Endothelial cell (in vitro differentiated cells): ENCODE data around the gene KCNAB1. TPM values are rescaled to one million over a fixed set of nuclear protein-coding genes. Genes with fewer than 3 reads are reported as not detected.

Experiments used
- DNase-seq: peaks from one replicate; pipeline ENCODE4 v3.0.0; 2021; ENCODE audit warnings: low spot score
- H3K27ac Mint-ChIP-seq: one replicate; pipeline ENCODE4 v1.8.0; 2021; ENCODE audit warnings: mixed read lengths, inconsistent platforms; ENCODE audit not compliant: unreplicated experiment
- H3K27me3 Mint-ChIP-seq: one replicate; pipeline ENCODE4 v1.8.0; 2021; ENCODE audit warnings: mild to moderate bottlenecking, moderate library complexity, mixed read lengths, inconsistent platforms; ENCODE audit not compliant: unreplicated experiment
- H3K36me3 Mint-ChIP-seq: one replicate; pipeline ENCODE4 v1.8.0; 2021; ENCODE audit warnings: mild to moderate bottlenecking, low read depth, mixed read lengths, inconsistent platforms; ENCODE audit not compliant: unreplicated experiment
- H3K4me1 Mint-ChIP-seq: one replicate; pipeline ENCODE4 v1.8.0; 2021; ENCODE audit warnings: mild to moderate bottlenecking, mixed read lengths, inconsistent platforms; ENCODE audit not compliant: unreplicated experiment
- H3K4me3 Mint-ChIP-seq: one replicate; pipeline ENCODE4 v1.8.0; 2021; ENCODE audit warnings: mild to moderate bottlenecking, mixed read lengths, inconsistent platforms; ENCODE audit not compliant: unreplicated experiment
- H3K9me3 Mint-ChIP-seq: one replicate; pipeline ENCODE4 v1.8.0; 2021; ENCODE audit warnings: mixed read lengths, inconsistent platforms; ENCODE audit not compliant: unreplicated experiment
- CTCF ChIP-seq: fragments of 200-600 bp; sonication (generic); IDR thresholded peaks from one replicate; pipeline ENCODE4 v1.5.0; 2021; ENCODE audit warnings: antibody characterized with exemption; ENCODE audit not compliant: unreplicated experiment
- total RNA-seq: library from RNA; stranded (reverse); fragmentation: NEBNext Ultra II Directional; extraction: Animal tissue kit (Norgen Biotek cat#: 25700); gene quantifications from one replicate; pipeline ENCODE4 v1.2.1, GENCODE V29; 2021; ENCODE audit not compliant: unreplicated experiment

KCNAB1 gene
- total RNA-seq, 1 donor from 2014 or later = not detected

- no peaks in the 10 kb centered on the region for H3K36me3 Mint-ChIP-seq
- H3K9me3 Mint-ChIP-seq = no peaks in the 10 kb centered on the region
- no peak for DNase-seq
- H3K4me3 Mint-ChIP-seq = no peak overlapping the region
- H3K27me3 Mint-ChIP-seq = no peaks in the 10 kb centered on the region
- H3K4me1 Mint-ChIP-seq = peaks cover 3% of the 10 kb centered on the region
- no peak overlapping the region for H3K27ac Mint-ChIP-seq
- TF ChIP-seq CTCF = no peak
Observed at GRCh38 chr3:156539051-156539450, 418.7 kb downstream of the KCNAB1 start.

DNA sequence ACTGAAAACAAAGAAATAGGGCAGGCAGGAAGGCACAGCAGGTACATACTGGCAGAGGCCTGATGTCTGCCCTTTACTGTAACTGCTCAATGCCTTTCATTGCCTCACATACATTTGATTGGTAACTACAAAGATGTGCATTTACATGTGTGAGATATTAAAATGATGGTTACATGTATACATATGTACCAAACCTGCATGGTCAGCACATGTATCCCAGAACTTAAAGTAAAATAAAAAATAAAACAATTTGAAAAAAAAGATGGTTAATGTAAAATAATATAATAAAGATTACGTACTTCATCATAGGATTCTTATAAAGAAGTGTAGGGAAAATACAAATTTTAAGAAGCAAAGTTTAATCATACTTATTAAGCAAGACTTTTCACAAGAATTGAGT lies 419.4 kb downstream of the KCNAB1 start:
- Mint-ChIP-seq H3K27me3 (no peaks in the 10 kb centered on the region), H3K4me1 (peaks cover 3% of the 10 kb centered on the region), H3K4me3 (no peak overlapping the region), H3K9me3 (no peaks in the 10 kb centered on the region), H3K27ac (no peak overlapping the region), H3K36me3 (no peaks in the 10 kb centered on the region)
- no peak for TF ChIP-seq CTCF
- DNase-seq = no peak

DNA sequence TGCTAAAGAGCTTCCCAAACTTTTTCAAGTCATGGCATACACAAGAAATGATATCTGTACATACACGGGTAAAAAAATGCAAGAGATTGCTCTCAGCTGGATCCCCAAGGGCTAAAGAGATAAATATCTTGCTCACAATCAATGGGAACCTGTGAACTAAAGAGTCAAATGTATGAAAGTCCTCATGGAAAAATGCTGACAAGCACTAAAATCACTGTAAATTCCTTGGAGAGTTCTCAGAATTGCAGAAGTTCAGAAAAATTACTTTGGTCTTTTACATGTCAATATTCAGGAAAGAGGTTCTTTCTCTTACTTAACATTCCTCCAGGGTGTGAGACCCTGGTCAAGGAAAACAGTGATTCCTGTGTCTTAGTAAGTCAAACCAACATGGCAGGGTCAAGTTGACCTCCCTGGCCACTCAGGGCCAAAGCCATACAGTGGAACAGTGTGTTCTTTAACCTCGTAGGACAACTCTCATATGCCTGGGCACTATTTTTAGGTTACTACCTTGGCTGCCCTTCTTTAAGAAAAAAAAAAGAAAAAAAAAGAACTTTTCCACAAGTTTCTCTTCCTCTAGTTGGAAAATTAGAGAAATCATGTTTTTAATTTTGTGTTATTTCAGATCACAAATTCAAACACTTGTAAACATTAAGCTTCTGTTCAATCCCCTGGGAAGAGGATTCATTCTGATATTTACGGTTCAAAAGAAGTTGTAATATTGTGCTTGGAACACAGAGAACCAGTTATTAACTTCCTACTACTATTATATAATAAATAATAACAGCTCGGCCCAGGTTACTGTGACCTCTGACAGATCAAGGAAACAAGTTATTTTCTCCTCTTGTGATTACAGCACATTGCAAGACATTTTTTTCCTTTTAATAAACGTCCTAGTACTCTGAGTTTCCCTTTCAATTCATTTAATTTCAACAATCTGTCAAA lies 422.0 kb downstream of the KCNAB1 start:
- no peak for TF ChIP-seq CTCF
- peak overlapping the region; percentile 33 for H3K27ac Mint-ChIP-seq
- H3K4me1 Mint-ChIP-seq = peaks cover 3% of the 10 kb centered on the region
- no peaks in the 10 kb centered on the region for H3K27me3 Mint-ChIP-seq
- peaks cover 4% of the 10 kb centered on the region for H3K36me3 Mint-ChIP-seq
- H3K4me3 Mint-ChIP-seq = no peak overlapping the region
- DNase-seq = no peak
- H3K9me3 Mint-ChIP-seq = no peaks in the 10 kb centered on the region

- TF ChIP-seq CTCF = no peak
- no peak for DNase-seq
- H3K9me3 Mint-ChIP-seq = no peaks in the 10 kb centered on the region
- H3K36me3 Mint-ChIP-seq = peaks cover 4% of the 10 kb centered on the region
- H3K4me1 Mint-ChIP-seq = peaks cover 3% of the 10 kb centered on the region
- no peaks in the 10 kb centered on the region for H3K27me3 Mint-ChIP-seq
- H3K4me3 Mint-ChIP-seq = no peak overlapping the region
- H3K27ac Mint-ChIP-seq = peak overlapping the region; percentile 33
Observed at GRCh38 chr3:156543043-156543555, 422.7 kb downstream of the KCNAB1 start.

- peaks cover 9% of the 10 kb centered on the region for H3K36me3 Mint-ChIP-seq
- H3K4me3 Mint-ChIP-seq = no peak overlapping the region
- no peaks in the 10 kb centered on the region for H3K27me3 Mint-ChIP-seq
- TF ChIP-seq CTCF = no peak
- H3K27ac Mint-ChIP-seq = no peak overlapping the region
- H3K9me3 Mint-ChIP-seq = no peaks in the 10 kb centered on the region
- no peak for DNase-seq
- H3K4me1 Mint-ChIP-seq = peaks cover 20% of the 10 kb centered on the region
Observed at GRCh38 chr3:156547637-156548036, 427.3 kb downstream of the KCNAB1 start.
